Inflammatory macrophage treated with lipopolysaccharide for 4 hours (primary cell): ENCODE data around the gene IGF1R.

Source experiments
- DNase-seq: peaks from one replicate; pipeline ENCODE4 v3.0.0-alpha.2; 2020

The IGF1R gene

DNA sequence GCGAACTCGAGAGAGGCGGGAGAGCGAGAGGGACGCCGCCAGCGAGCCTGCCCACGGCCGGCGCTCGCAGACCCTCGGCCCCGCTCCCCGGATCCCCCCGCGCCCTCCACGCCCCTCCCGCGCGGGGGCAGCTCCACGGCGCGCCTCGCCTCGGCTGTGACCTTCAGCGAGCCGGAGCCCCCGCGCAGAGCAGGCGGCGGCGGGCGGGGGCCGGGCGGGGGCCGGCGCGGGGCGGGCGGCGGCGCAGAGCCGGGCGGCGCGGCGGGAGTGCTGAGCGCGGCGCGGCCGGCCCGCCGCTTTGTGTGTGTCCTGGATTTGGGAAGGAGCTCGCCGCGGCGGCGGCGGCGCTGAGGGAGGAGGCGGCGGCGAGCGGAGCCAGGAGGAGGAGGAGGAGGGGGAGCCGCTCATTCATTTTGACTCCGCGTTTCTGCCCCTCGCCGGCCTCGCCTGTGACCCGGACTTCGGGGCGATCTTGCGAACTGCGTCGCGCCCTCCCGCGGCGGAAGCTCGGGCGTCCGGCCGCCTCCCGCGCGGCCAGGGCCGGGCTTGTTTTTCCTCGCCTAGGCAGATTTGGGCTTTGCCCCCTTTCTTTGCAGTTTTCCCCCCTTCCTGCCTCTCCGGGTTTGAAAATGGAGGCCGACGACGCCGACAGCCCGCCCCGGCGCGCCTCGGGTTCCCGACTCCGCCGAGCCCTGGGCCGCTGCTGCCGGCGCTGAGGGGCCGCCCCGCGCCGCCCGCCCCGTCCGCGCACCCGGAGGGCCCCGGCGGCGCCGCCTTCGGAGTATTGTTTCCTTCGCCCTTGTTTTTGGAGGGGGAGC, 524 bp downstream of the IGF1R start:
- peak; percentile 48 for DNase-seq

DNA sequence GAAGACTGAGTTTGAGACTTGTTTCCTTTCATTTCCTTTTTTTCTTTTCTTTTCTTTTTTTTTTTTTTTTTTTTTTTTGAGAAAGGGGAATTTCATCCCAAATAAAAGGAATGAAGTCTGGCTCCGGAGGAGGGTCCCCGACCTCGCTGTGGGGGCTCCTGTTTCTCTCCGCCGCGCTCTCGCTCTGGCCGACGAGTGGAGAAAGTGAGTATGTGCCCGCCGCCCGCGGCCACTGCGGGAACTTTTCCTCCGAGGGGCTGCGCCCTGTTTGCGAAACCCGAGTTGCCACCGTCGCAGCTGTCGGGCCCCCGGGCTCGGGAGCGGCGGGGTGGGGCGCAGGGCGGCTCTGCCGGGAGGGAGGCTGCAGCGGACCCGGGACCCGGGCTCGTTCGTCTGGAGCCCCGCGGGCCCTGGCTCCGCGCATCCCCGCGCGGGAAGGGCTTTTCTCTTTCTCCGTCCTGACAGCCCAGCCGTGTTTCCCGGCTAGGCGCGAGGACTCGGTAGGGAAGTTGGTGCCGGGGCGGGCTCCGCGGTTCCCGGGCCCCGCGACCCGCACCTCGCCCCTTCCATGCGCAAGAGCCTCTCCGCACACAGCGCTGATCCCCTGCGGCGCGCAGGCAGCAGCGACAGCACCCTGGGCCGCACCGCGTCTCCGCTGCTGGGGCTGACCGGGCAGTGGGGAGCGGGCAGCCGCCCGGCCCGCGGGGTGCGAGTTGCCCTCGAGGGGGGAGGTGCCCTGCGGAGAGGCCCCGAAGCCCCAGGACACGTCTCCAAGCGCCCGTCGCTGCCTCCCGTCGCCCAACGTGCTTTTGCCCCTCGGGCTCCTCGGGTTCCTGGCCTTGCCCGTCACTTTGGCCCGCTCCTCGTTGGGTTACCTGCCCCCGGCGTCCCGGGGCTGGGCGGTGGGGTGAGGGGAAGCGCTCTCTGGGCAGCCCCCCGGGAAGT, 1.4 kb downstream of the IGF1R start:
- peak; percentile 50 for DNase-seq

DNA sequence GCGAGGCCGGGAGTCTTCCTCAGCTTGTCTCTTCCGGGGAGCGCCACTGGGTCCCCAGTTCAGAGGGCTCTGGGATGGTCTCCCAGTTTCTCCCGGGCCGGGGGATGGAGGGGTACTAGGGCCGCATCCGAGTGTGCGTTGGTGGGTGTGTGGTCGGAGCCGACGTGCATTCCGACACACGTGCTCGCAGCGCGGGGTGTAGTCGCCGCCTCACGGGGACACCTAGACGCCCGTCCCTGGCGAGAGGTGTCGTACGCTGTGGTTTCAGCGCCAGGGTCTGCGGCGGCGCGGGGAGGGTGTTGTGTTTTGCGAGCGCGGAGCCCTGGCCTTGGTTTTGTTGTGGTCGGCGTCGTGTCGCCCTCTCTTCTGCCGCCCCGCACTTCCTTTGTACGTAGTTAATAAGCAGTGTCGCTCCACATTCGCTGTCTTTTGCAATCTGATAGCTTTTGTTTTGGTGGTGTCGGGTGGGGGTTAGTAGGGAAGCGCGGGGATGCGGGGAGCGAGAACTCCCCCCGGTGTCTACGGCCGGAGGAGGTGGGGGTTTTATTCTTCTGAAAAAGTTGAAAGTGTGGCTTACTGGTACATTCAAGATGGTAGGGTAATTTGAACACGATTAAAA, 2.2 kb downstream of the IGF1R start:
- DNase-seq: peak; percentile 22

DNA sequence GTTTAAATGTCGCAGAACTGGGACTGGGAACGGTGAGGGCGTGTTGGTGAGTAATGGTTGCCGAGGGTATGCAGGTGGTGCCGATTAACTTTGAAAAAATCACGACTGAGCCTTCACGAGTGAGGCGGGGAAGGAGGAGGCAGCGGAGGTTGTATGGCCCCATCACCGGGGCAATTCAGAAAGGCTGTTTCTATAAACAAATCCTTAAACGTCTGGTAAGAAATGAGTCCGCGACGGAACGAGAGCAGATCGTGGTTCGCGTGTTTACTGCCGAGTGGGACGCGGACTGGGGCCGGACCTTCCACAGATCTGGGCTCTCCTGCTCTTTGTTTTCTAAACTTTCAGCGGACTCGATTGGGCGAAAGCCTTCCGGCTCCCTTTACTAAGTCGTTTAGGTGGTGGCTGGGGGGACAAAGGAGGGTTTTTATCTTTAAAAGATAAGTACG, 2.7 kb downstream of the IGF1R start:
- DNase-seq: no peak

DNA sequence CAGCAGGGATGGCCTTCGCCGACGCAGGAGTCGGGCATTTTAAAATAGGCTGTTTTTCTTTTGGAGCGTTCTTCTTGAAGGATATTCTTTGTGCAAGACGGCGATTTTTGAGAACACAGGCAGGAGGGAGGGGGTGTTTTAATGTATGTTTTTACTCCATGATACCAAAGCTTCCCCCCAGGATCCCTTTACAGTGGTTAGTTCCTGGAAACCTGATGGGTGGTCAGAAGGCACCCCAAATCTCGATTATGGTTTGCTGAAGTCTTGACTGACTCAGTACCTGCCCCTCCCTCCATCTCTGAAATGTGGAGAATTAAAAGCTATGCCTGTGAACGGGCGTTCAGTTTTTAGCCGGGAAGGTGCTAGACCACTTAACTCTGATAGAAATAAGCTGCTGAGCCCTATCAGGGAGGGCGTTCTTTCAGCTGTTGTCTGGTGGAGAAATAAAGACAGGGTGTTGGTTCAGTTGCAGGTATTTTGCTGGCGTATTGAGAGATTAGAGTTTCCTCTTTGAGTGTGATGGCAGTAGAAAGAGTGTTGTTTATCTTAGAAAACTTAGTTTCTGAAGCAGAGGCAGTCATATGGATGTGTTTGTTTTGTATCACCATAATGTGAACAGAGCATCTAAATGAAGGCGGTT, 3.4 kb downstream of the IGF1R start:
- no peak for DNase-seq

DNA sequence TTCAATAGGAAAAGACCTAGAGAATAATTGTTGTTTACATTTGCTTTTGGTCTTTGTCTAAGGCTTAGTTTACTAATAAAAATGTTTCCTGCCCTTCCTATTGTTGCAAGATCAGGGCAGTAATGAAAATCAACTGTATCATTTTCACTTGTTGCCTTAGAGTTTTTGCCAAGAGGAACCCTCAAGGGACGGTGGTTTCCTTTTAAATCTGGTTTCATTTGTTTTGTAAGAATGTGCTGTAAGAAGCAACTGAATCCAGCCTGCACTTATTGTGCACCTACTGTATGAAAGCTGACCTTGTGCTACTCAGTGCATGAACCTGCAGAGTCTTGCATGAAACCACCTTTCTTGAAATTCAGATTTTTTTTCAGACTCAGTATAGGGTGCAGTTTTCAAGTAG, 5.3 kb downstream of the IGF1R start:
- DNase-seq: peak; percentile 69

DNA sequence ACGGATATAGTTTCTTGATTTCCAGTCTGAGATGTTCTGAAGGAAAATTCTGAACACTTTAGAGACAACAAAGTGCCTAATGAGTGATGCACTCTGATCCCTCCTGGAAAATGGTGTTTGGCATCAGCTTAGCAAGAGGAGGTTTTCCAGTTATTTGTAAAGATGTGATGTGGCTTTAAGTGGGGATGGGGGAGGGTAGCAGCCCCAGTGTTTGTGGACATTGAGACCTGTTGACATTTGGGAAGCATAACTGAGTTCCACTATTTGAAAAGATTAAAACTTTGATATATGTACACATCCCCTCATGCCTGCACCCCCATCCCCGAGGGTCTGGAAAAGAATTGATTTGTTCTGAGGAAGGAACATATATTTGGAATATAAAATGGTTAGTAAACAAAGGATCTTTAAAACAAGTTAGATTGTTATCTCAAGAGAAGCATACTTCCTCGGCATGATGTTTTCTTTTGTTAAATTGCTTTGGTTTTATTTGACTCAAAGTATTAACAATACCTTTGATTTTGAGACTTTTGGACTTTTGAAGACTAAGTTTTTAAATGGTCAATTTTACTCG, 6.5 kb downstream of the IGF1R start:
- DNase-seq: no peak

DNA sequence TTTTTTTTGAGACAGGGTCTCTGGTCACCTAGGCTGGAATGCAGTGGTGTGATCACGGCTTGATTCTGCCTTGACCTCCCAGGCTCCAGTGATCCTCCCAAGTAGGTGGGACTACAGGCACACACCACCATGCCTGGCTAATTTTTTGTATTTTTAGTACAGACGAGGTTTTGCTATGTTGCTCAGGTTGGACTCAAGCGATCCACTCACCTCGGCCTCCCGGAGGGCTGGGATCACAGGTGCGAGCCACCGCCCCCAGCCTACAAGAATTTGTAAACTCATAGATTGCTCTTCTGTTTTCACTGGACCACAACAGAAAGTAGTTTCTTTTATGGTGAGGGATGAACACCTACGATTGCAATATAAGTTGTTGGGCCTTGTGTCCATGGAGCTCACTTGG, 7.4 kb downstream of the IGF1R start:
- no peak for DNase-seq

DNA sequence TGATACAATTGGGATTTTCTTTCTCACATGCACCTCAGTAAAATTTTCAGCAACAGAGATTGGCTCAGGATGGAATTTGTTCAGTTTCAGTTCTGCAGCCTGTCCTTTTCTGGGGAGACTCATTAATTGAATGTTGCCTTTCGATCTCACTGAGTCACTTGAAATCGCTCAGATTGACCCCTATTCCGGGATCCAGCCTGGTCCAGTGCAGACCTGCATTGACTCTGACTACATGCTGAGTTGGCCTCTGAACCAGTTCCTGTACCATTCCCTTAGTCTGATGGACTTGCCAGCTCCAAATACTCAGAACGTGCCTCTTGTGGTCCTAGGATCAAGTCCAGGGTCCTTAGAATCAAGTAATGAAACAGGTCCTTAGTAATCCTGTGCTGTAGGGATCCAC, 9.4 kb downstream of the IGF1R start:
- no peak for DNase-seq

DNA sequence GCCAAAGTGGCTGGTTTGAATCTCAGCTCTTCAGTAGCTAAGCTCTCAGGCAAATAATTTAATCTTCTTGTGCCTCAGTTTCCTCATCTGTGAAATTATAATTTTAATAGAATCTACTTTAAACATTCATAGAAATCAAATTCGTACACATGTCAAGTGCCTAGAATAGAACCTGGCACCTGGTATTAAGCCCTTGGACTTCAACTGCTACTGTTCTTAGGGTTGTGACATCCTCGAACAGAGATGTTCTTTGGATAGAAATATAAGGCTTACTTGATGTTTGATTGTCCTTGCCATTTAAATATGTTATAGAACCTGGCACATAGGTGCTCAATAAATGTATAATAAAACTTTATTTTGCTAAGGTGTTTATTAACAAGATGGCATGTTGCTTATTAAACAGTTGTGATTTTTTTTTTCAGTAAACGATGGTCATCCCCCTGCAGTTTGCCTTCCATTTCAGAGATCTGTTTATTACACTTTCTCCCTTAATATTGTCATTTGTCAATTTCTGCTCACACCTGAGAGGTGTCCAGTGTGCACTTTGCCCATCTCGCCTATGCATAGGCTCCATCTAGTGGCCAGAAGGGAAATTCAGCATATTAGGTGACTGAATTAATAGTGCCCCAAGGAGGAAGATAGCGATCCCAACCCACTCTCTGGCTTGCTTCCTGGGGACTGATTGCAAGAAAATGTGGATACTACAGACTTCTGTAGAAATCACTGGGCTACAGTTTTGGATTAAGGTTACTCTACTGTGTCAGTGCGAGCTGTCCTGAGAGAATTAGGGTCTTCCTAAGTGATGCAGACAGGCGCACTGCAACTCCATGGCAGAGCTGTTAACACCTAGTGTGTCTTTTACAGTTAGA, 10.7 kb downstream of the IGF1R start:
- peak; percentile 54 for DNase-seq

DNA sequence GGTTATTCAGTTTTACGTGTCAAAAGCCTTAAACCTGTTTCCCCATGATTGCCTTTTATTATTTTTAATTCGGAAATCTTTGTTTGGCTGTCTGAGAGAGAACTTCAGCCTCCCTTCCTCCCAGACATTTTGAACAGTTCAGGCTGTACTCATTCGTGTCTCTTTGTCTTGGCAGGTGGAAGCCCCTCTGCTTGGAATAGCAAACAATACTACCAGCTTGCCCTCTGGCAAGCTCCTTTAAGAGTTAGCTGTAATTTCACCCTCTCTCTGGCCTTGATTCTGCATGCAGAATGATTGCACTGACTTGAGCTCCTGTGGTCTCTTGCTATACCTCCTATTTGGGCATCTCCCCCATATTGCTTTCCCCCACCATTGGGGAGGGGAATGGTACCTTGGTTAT, 11.7 kb downstream of the IGF1R start:
- DNase-seq: no peak

DNA sequence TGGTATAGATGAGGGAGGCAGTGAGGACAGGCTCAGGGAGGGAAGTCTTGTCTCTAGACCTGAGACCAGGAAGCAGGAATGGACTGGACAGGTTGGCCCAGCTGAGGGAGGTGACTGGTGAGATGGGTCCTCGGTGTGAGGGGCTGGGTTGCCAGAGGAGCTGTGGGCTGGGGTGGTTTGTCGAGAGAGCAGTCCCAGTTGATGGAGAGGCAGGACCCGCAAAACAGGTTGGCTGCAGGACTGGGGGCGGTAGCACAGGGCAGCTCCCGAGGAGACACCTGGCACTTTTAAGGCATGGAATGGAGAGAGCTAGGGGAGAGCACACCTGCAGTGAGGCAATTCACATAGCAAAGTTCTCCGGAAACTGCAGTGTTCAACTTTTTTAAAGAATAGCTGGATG, 14.7 kb downstream of the IGF1R start:
- DNase-seq: no peak

DNA sequence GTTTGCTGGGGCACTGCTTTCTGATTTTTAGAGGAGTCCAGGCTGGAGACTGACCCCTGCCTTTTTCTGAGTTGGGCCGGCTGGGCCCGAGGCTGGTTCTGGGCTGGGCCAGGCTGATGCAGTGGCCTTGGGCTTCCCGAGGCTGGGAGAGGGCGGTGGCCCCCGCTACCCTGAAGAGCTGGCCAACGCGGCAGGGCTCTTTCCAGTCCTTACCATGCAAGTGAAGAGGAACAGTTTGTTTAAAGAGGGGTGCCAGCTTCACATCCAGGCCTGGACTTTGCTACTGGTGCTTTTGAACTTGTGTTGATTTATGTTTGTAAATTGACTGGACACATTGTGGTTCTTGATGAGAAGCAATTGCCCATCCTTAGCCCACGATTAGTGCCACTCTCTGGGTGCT, 15.3 kb downstream of the IGF1R start:
- no peak for DNase-seq

DNA sequence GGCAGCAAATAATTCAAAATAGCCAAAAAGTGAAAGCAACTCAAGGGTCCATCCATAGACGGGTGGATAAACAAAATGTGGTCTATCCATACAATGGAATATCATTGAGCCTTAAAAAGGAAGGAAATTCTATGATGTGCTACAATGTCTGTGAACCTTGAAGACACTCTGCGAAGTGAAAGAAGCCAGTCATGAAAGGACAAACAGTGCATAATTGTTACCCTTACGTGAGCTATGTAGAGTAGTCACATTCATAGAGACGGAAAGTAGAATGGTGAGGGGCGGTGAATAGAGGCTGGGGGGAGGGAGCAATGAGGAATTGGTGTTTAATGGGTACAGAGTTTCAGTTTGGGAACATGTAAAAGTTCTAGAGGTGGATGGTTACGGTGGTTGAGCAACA, 18.1 kb downstream of the IGF1R start:
- DNase-seq: no peak

DNA sequence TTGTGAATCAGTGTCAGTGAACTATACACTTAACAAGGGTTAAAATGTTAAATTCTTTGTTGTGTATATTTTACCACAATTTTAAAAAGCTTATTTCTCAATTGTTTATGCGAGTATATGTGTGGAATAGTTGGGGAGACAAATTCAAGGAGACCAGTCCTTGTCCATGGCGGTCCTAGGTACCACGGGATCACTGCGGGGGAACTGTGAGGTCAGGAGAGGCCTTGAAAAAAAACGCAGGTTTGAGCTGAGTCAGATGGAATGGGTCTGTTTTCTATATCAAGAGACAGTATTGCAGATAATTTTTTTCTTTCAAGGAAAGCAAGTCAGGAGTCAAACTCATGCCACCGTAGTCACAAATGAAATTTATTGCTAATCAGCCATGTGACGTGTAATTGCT, 18.5 kb downstream of the IGF1R start:
- DNase-seq: no peak

DNA sequence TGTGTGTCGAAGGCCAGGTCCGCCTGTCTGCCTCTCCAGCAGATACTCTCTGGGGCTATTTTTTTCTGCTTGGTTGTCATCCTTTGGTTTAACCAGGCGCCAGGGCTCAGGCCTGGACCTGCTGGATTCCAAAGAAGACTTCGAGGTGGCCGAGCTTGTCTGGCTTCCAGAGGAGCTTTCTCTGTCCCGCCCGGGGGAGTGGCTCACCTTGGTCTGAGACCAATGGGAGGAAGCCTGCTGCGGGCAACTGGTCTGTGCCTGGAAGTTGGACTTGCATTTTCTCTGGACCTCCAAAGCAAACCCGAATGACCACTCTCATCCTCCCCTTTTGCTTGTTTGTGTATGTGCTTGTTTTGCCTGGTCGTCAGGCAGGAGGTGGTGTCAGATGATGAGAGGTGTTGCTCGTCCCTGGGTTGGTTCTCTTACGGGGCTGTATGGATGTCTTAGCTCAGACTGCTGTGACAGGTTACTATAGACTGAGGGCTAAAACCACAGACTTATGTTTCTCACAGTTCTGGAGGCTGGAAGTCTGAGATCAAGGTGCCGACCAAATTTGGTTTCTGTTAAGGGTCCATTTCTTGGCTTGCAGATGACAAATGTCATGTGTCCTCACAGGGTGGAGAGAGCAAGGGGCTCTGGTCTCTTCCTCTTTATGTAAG, 19.3 kb downstream of the IGF1R start:
- no peak for DNase-seq

DNA sequence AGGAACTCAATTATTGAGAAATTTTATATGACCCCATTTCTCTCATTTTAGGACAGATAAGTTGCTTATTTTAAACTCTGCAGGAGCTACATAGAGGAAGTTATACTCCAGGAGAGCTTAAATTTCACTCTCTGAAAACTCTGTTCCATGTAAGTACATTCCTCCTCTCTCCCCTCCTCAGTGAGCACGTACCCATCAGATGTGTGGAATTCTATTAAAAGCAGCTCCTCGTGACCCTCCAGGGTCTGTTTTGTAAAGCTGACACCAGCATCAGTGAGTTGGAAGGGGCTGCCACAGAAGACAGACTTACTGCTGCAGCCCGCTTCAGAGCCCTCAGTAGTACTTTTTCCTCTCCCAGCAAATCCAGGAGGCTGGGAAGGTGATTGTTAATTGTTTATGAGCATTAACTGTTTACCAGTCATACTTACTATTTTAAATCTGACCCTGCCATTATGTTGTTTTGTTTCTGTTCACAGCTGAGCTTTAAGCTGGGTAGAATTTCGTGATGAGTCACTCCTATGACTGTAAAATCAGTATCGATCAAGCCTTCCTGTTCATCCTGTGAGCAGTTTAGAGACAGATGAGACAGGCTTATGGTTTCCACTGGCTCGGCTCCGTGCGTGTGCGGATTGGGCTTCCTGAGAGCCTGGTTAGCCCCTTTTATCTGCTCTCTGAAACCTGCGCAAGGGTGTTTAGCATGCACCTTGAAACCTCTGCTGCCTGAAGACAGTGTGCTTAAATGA, 20.4 kb downstream of the IGF1R start:
- no peak for DNase-seq

DNA sequence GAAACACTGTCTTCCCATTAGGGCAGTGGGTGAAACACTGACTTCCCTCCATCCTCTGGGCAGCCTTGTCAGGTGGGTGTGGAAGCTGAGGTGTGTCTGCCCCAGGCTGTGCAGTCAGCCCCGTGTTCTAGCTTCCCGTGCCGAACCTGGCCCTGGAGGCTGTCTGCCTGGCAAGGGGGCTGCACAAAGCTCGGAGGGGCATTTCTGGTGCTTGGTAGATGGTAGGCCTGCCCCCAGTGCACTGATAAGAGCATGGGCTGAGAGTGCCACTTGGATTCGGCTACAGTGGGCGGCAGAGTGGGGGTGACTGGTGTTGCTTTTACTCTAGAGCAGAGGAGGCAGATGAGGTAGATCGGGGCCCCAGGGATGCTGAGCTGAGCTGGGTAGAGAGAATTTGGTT, 21.3 kb downstream of the IGF1R start:
- DNase-seq: no peak

DNA sequence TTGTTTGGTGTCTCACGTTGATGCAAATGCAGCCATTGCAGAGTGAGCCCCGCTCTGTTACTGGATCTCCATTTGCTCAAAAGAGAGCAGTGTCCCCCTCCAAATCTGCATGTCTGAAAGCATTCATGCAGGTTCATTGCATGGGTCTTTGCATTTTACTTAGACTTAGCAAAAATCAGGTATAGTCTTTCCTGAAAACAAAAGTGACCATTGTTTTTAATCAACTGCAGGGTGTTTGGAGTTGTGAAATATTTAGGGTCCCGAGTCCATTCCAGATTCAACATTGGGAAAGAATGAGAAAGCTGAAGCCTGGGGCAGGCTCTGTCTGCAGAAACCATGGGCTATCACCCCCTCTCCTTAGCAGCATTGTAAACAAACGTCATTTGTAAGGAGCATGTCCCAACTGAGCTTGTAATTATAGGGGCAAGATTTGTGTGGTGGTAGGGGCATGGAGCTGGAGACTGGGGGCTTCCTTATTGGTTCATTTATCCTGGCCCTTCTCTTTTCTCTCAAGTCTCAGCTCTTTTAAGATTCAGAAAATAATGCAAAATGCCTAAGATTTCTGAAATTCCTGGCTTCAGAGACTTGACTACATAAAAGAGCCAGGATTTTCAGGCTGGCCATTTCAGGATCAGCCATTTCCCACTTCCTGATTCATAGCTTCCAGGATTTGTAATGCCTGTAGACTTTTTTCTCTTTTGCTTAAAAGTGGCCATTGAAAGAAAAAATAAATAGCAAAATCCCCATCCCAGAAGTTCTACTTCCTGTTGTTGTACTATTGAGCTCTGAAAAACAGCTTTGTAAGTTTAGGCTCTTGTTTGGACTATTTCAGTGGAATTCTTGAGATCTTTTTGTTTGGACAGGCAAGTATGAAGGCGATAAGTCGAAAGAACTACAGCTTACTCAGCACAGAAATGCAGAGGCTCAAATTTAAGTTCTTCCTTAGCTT, 23.0 kb downstream of the IGF1R start:
- no peak for DNase-seq
